HCT116 (cell line): Measurements from ENCODE around the gene PDZRN4. TPM values are rescaled to one million over a fixed set of nuclear protein-coding genes. Genes with fewer than 3 reads are reported as not detected.

Experiments used
- ATAC-seq: fragments of 200-7000 bp; cut with Tn5 transposase; 2 replicates; pipeline ENCODE4 v1.9.1; 2020; ENCODE audit warnings: mild to moderate bottlenecking, moderate library complexity
- BruUV-seq: library from RNA; stranded (reverse); fragments of 400-500 nt; replicated peaks from 2 replicates; lab custom pipeline; 2021; lab: Mats Ljungman, UMichigan
- CTCF ChIA-PET: fragments of 300-600 bp; sonication (Branson Sonifier 250); formaldehyde crosslinking; loops from one replicate; lab custom pipeline; 2021; ENCODE audit warnings: antibody characterized with exemption; lab: Charles Lee
- POLR2A ChIA-PET: fragments of 300-600, 350-600 bp; sonication (Branson Sonifier 250); formaldehyde crosslinking; loops from one replicate; lab custom pipeline; 2021; ENCODE audit warnings: antibody characterized with exemption; lab: Charles Lee
- RAD21 ChIA-PET, 2 experiments: fragments of 300-600 bp; sonication (Branson Sonifier 250); formaldehyde crosslinking; loops; one replicate each; lab custom pipeline; 2023; ENCODE audit warnings: low total read pairs in 2 of 2; ENCODE audit not compliant: uncharacterized antibody in 2 of 2, unreplicated experiment in 2 of 2, low non-redundant PET in 1 of 2; lab: Charles Lee
- DNase-seq: peaks from one replicate; pipeline ENCODE4 v3.0.0-alpha.2; 2010; ENCODE audit warnings: low read depth, low spot score
- H2AFZ ChIP-seq: fragments of 200-600 bp; shearing (Covaris generic), sonication (generic); 2 replicates; pipeline ENCODE4 v1.6.1; 2017; ENCODE audit warnings: low read depth, mixed run types, mixed read lengths, antibody characterized with exemption, low read length; ENCODE audit not compliant: poor library complexity, severe bottlenecking
- H3K27ac ChIP-seq: 2 replicates; pipeline ENCODE4 v1.5.1; 2012; ENCODE audit warnings: low read depth, low read length
- H3K27me3 ChIP-seq: fragments of 200-600 bp; sonication (generic); 2 replicates; pipeline ENCODE4 v1.6.1; 2016; ENCODE audit warnings: mixed run types, low read length, mixed read lengths; ENCODE audit not compliant: insufficient read depth
- H3K36me3 ChIP-seq, 2 experiments: fragments of 200-500 bp in 1 of 2; fragments of 200-600 bp in 1 of 2; sonication (Bioruptor generic) in 1 of 2; sonication (generic) in 1 of 2; 2 replicates each; pipeline versions ENCODE4 v1.5.1 to v1.6.1; 2014 to 2016; ENCODE audit warnings: low read length in 2 of 2, inconsistent platforms in 1 of 2, mixed read lengths in 1 of 2, mixed run types in 1 of 2; ENCODE audit not compliant: insufficient read depth in 2 of 2, control insufficient read depth in 1 of 2
- H3K4me1 ChIP-seq, 2 experiments: fragments of 200-600 bp in 1 of 2; sonication (generic) in 1 of 2; 2 replicates each; pipeline versions ENCODE4 v1.5.1 to v1.6.1; 2012 to 2017; ENCODE audit warnings: low read length in 2 of 2, inconsistent platforms in 1 of 2, mild to moderate bottlenecking in 1 of 2, mixed read lengths in 1 of 2, mixed run types in 1 of 2, moderate library complexity in 1 of 2; ENCODE audit not compliant: insufficient read depth in 2 of 2, control insufficient read depth in 1 of 2
- H3K4me2 ChIP-seq: fragments of 200-600 bp; sonication (generic); 2 replicates; pipeline ENCODE4 v1.6.1; 2017; ENCODE audit warnings: mixed run types, low read length, mixed read lengths
- H3K4me3 ChIP-seq, 2 experiments: fragments of 200-600 bp in 1 of 2; sonication (generic) in 1 of 2; replicated peaks in 1 of 2; 2 replicates each; pipeline ENCODE4 v1.5.1; 2011 to 2016; ENCODE audit warnings: low read length in 2 of 2, control low read depth in 1 of 2, low read depth in 1 of 2, mild to moderate bottlenecking in 1 of 2, mixed read lengths in 1 of 2, mixed run types in 1 of 2
- H3K79me2 ChIP-seq: fragments of 200-600 bp; sonication (generic); 2 replicates; pipeline ENCODE4 v1.6.1; 2017; ENCODE audit warnings: mild to moderate bottlenecking, mixed run types, low read length, moderate library complexity, mixed read lengths; ENCODE audit not compliant: insufficient read depth
- H3K9ac ChIP-seq: fragments of 200-600 bp; sonication (generic); 2 replicates; pipeline ENCODE4 v1.6.1; 2016; ENCODE audit warnings: low read length, mixed read lengths
- H3K9me2 ChIP-seq: fragments of 200-600 bp; sonication (generic), shearing (Covaris generic); 2 replicates; pipeline ENCODE4 v1.6.1; 2017; ENCODE audit warnings: mixed run types, mild to moderate bottlenecking, moderate library complexity; ENCODE audit not compliant: insufficient read depth
- H3K9me3 ChIP-seq, 2 experiments: fragments of 200-500 bp in 1 of 2; fragments of 200-600 bp in 1 of 2; sonication (Bioruptor generic) in 1 of 2; sonication (generic) in 1 of 2; 2 replicates each; pipeline ENCODE4 v1.6.1; 2014 to 2017; ENCODE audit warnings: low read length in 2 of 2, mixed read lengths in 2 of 2, inconsistent platforms in 1 of 2, low read depth in 1 of 2, mild to moderate bottlenecking in 1 of 2, mixed run types in 1 of 2, moderate library complexity in 1 of 2; ENCODE audit not compliant: control insufficient read depth in 1 of 2, insufficient read depth in 1 of 2
- H4K20me1 ChIP-seq: fragments of 200-600 bp; sonication (generic), shearing (Covaris generic); 2 replicates; pipeline ENCODE4 v1.6.1; 2017; ENCODE audit warnings: mixed run types, mild to moderate bottlenecking, moderate library complexity; ENCODE audit not compliant: insufficient read depth
- CBX3 ChIP-seq: IDR thresholded peaks from 2 replicates; pipeline ENCODE4 v1.6.1; 2012; ENCODE audit warnings: low read depth
- EGR1 ChIP-seq: IDR thresholded peaks from 2 replicates; pipeline ENCODE4 v1.6.1; 2012; ENCODE audit warnings: low read depth
- ELF1 ChIP-seq: IDR thresholded peaks from 2 replicates; pipeline ENCODE4 v1.6.1; 2012; ENCODE audit warnings: low read depth, borderline replicate concordance
- EZH2phosphoT487 ChIP-seq: fragments of 200-600 bp; IDR thresholded peaks from 2 replicates; pipeline ENCODE4 v1.6.1; 2018; ENCODE audit warnings: antibody characterized with exemption, borderline replicate concordance
- JUND ChIP-seq: IDR thresholded peaks from 2 replicates; pipeline ENCODE4 v1.6.1; 2012
- POLR2AphosphoS5 ChIP-seq: IDR thresholded peaks from 2 replicates; pipeline ENCODE4 v1.6.1; 2011; ENCODE audit warnings: mild to moderate bottlenecking, low read depth, low read length, moderate library complexity
- RAD21 ChIP-seq: IDR thresholded peaks from 2 replicates; pipeline ENCODE4 v1.6.1; 2012; ENCODE audit warnings: low read depth, mild to moderate bottlenecking
- SIN3A ChIP-seq: IDR thresholded peaks from 2 replicates; pipeline ENCODE4 v1.6.1; 2012; ENCODE audit warnings: low read depth
- SP1 ChIP-seq: IDR thresholded peaks from 2 replicates; pipeline ENCODE4 v1.6.1; 2012; ENCODE audit warnings: low read depth
- SRF ChIP-seq: IDR thresholded peaks from 2 replicates; pipeline ENCODE4 v1.6.1; 2012; ENCODE audit warnings: low read depth
- TCF7L2 ChIP-seq: IDR thresholded peaks from 2 replicates; pipeline ENCODE4 v1.7.0; 2011; ENCODE audit warnings: borderline replicate concordance, inconsistent platforms; ENCODE audit not compliant: insufficient read depth, insufficient read length; ENCODE audit errors: extremely low read depth
- ZFX ChIP-seq: fragments of 450-650 bp; IDR thresholded peaks from 2 replicates; pipeline ENCODE4 v1.6.1; 2017
- intact Hi-C: fragments of 100-400 bp; cut with micrococcal nuclease; formaldehyde crosslinking; loops from 2 replicates; pipeline ENCODE4 v1.10.0; 2022
- total RNA-seq: library from RNA; stranded (reverse); gene quantifications from one replicate; pipeline ENCODE4 v1.2.1, GENCODE V29; 2021; ENCODE audit not compliant: unreplicated experiment
- TF ChIP-seq, protein P1 (sequence below): IDR thresholded peaks from 2 replicates; pipeline ENCODE4 v1.6.1; 2012
- TF ChIP-seq, protein P2 (sequence below): IDR thresholded peaks from 2 replicates; pipeline ENCODE4 v1.6.1; 2011; ENCODE audit warnings: mild to moderate bottlenecking, low read length, moderate library complexity; ENCODE audit not compliant: insufficient replicate concordance; ENCODE audit errors: extremely low read depth
- TF ChIP-seq, protein P3 (sequence below), 3 experiments: fragments of 200-600 bp in 1 of 3; sonication (generic) in 1 of 3; IDR thresholded peaks in 2 of 3; conservative IDR thresholded peaks in 1 of 3; 2 replicates each; pipeline ENCODE4 v1.5.1; 2012 to 2017; ENCODE audit warnings: low read depth in 2 of 3, low read length in 2 of 3, antibody characterized with exemption in 1 of 3, borderline replicate concordance in 1 of 3, control low read depth in 1 of 3, mild to moderate bottlenecking in 1 of 3, mixed read lengths in 1 of 3, mixed run types in 1 of 3, moderate library complexity in 1 of 3; ENCODE audit not compliant: insufficient read depth in 1 of 3

PDZRN4 gene
- total RNA-seq, 1 experiment from 2014 or later: not detected

DNA sequence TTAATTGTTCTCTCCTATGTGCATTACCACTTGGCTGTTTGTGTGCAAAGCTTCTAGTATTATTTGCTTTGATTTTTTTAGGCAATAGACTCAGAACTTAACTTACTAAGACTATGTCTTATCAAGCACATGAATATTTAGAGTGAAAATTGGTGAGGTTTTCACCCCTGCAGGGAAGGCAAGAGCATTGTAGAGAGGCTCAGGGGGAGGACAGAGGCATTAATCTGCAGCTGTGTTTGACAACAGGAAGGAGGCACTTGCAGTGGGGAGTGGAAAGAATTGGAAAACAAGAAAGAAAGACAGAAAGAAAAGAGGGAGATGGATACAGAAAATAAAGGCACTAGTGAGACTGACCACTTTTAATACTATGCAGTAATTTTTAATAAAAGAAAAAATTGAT lies 431.6 kb downstream of the PDZRN4 start:
- CTCF ChIA-PET: no interaction called here
- Histone ChIP-seq H3K27ac (no peak overlapping the region), H4K20me1 (no peaks in the 10 kb centered on the region), H3K4me3 (no peak overlapping the region), H3K36me3 (no peaks in the 10 kb centered on the region), H3K4me2 (no peak overlapping the region), H3K9me3 (no peaks in the 10 kb centered on the region), H3K27me3 (no peaks in the 10 kb centered on the region), H3K79me2 (no peaks in the 10 kb centered on the region), H2AFZ (no peak overlapping the region), H3K9ac (no peak overlapping the region), H3K4me1 (no peaks in the 10 kb centered on the region), H3K9me2 (no peaks in the 10 kb centered on the region)
- RAD21 ChIA-PET: no interaction called here
- no peak for TF ChIP-seq JUND
- TF ChIP-seq, protein P1, sequence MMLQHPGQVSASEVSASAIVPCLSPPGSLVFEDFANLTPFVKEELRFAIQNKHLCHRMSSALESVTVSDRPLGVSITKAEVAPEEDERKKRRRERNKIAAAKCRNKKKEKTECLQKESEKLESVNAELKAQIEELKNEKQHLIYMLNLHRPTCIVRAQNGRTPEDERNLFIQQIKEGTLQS: no peak
- no peak for TF ChIP-seq TCF7L2
- TF ChIP-seq, protein P2, sequence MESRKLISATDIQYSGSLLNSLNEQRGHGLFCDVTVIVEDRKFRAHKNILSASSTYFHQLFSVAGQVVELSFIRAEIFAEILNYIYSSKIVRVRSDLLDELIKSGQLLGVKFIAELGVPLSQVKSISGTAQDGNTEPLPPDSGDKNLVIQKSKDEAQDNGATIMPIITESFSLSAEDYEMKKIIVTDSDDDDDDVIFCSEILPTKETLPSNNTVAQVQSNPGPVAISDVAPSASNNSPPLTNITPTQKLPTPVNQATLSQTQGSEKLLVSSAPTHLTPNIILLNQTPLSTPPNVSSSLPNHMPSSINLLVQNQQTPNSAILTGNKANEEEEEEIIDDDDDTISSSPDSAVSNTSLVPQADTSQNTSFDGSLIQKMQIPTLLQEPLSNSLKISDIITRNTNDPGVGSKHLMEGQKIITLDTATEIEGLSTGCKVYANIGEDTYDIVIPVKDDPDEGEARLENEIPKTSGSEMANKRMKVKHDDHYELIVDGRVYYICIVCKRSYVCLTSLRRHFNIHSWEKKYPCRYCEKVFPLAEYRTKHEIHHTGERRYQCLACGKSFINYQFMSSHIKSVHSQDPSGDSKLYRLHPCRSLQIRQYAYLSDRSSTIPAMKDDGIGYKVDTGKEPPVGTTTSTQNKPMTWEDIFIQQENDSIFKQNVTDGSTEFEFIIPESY: no peak
- no peak for TF ChIP-seq SIN3A
- TF ChIP-seq SRF: no peak
- no peak for TF ChIP-seq RAD21
- TF ChIP-seq CBX3: no peak
- no peak for TF ChIP-seq SP1
- TF ChIP-seq EZH2phosphoT487: no peak
- TF ChIP-seq POLR2AphosphoS5: no peak
- no peak for TF ChIP-seq ELF1
- TF ChIP-seq, protein P3, sequence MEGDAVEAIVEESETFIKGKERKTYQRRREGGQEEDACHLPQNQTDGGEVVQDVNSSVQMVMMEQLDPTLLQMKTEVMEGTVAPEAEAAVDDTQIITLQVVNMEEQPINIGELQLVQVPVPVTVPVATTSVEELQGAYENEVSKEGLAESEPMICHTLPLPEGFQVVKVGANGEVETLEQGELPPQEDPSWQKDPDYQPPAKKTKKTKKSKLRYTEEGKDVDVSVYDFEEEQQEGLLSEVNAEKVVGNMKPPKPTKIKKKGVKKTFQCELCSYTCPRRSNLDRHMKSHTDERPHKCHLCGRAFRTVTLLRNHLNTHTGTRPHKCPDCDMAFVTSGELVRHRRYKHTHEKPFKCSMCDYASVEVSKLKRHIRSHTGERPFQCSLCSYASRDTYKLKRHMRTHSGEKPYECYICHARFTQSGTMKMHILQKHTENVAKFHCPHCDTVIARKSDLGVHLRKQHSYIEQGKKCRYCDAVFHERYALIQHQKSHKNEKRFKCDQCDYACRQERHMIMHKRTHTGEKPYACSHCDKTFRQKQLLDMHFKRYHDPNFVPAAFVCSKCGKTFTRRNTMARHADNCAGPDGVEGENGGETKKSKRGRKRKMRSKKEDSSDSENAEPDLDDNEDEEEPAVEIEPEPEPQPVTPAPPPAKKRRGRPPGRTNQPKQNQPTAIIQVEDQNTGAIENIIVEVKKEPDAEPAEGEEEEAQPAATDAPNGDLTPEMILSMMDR (IDR thresholded peaks at IDR 0.05 in 2 of 3, conservative IDR thresholded peaks at IDR 0.05 in 1 of 3; ENCODE audit: borderline replicate concordance in 1 of 3, insufficient read depth in 1 of 3, low read depth in 2 of 3, low read length in 2 of 3): no peak
- TF ChIP-seq ZFX: no peak
- TF ChIP-seq EGR1: no peak
- POLR2A ChIA-PET: no interaction called here
- ATAC-seq: no peak
- DNase-seq: no peak
- no TSS peak for BruUV-seq
- intact Hi-C loops: no loop called here
